Caco-2 (cell line): ENCODE data around the gene MYH8. TPM values are rescaled to one million over a fixed set of nuclear protein-coding genes. Genes with fewer than 3 reads are reported as not detected.

ENCODE experiments used
- BruUV-seq: library from RNA; stranded (reverse); fragments of 400-500 nt; replicated peaks from 2 replicates; lab custom pipeline; 2021; lab: Mats Ljungman, UMichigan
- CTCF ChIA-PET: fragments of 300-600 bp; sonication (Branson Sonifier 250); formaldehyde crosslinking; loops from one replicate; lab custom pipeline; 2022; ENCODE audit warnings: antibody characterized with exemption; lab: Charles Lee
- POLR2A ChIA-PET: fragments of 300-600 bp; sonication (Branson Sonifier 250); formaldehyde crosslinking; loops from one replicate; lab custom pipeline; 2022; ENCODE audit warnings: antibody characterized with exemption; lab: Charles Lee
- DNase-seq, 2 experiments: peaks; one replicate each; pipeline versions ENCODE4 v3.0.0 to v3.0.0-alpha.2; 2020 to 2022
- H3K27me3 ChIP-seq: replicated peaks from 2 replicates; pipeline ENCODE4 v1.6.0; 2011; ENCODE audit warnings: low read length; ENCODE audit not compliant: control insufficient read depth, insufficient read depth
- H3K36me3 ChIP-seq: 2 replicates; pipeline ENCODE4 v1.5.1; 2011; ENCODE audit warnings: low read length; ENCODE audit not compliant: control insufficient read depth, insufficient read depth
- H3K4me1 ChIP-seq: fragments of 250-450 bp; sonication (Bioruptor Pico); 2 replicates; pipeline ENCODE4 v1.5.1; 2020; ENCODE audit warnings: mild to moderate bottlenecking
- H3K4me3 ChIP-seq: 2 replicates; pipeline ENCODE4 v1.5.1; 2011; ENCODE audit warnings: low read depth, mild to moderate bottlenecking, control low read depth, low read length
- H3K9me3 ChIP-seq: fragments of 250-450 bp; sonication (Bioruptor Pico); 2 replicates; pipeline ENCODE4 v1.5.1; 2020; ENCODE audit warnings: mild to moderate bottlenecking, moderate library complexity
- H3K27ac Mint-ChIP-seq: one replicate; pipeline ENCODE4 v1.8.0; 2022; ENCODE audit warnings: mixed read lengths; ENCODE audit not compliant: unreplicated experiment
- H3K27me3 Mint-ChIP-seq: one replicate; pipeline ENCODE4 v1.8.0; 2022; ENCODE audit warnings: mixed read lengths; ENCODE audit not compliant: insufficient read depth, unreplicated experiment
- H3K36me3 Mint-ChIP-seq: one replicate; pipeline ENCODE4 v1.8.0; 2022; ENCODE audit warnings: mild to moderate bottlenecking, mixed read lengths; ENCODE audit not compliant: insufficient read depth, unreplicated experiment
- H3K4me1 Mint-ChIP-seq: one replicate; pipeline ENCODE4 v1.8.0; 2022; ENCODE audit warnings: low read depth, mixed read lengths; ENCODE audit not compliant: unreplicated experiment
- H3K4me3 Mint-ChIP-seq: one replicate; pipeline ENCODE4 v1.8.0; 2022; ENCODE audit warnings: mild to moderate bottlenecking, moderate library complexity, mixed read lengths; ENCODE audit not compliant: unreplicated experiment
- H3K9me3 Mint-ChIP-seq: one replicate; pipeline ENCODE4 v1.8.0; 2022; ENCODE audit warnings: mixed read lengths; ENCODE audit not compliant: unreplicated experiment
- intact Hi-C: fragments of 100-400 bp; cut with micrococcal nuclease; formaldehyde crosslinking; loops from one replicate; pipeline ENCODE4 v1.10.0; 2022; ENCODE audit not compliant: unreplicated experiment
- total RNA-seq: library from RNA; stranded (reverse); gene quantifications from 2 replicates; pipeline ENCODE4 v1.2.3, GENCODE V29; 2022
- TF ChIP-seq, protein P1 (sequence below), 2 experiments: fragments of 200-600 bp in 1 of 2; IDR thresholded peaks; 1 replicate in 1 of 2; 2 replicates in 1 of 2; pipeline versions ENCODE4 v1.5.1 to v1.8.0; 2011 to 2022; ENCODE audit warnings: antibody characterized with exemption in 1 of 2, control low read depth in 1 of 2, inconsistent platforms in 1 of 2, low read depth in 1 of 2, low read length in 1 of 2, mild to moderate bottlenecking in 1 of 2, moderate library complexity in 1 of 2; ENCODE audit not compliant: insufficient read depth in 1 of 2, severe bottlenecking in 1 of 2, unreplicated experiment in 1 of 2

MYH8 gene
- total RNA-seq, 1 experiment from 2014 or later: not detected

- ChIA-PET CTCF (no interaction called here), POLR2A (no interaction called here)
- Mint-ChIP-seq H3K9me3 (peaks cover 10% of the 10 kb centered on the region), H3K27me3 (peaks cover 2% of the 10 kb centered on the region), H3K4me1 (no peaks in the 10 kb centered on the region), H3K36me3 (no peaks in the 10 kb centered on the region), H3K27ac (no peak overlapping the region), H3K4me3 (no peak overlapping the region)
- no peaks in the 10 kb centered on the region for H3K9me3 ChIP-seq
- TF ChIP-seq, protein P1, sequence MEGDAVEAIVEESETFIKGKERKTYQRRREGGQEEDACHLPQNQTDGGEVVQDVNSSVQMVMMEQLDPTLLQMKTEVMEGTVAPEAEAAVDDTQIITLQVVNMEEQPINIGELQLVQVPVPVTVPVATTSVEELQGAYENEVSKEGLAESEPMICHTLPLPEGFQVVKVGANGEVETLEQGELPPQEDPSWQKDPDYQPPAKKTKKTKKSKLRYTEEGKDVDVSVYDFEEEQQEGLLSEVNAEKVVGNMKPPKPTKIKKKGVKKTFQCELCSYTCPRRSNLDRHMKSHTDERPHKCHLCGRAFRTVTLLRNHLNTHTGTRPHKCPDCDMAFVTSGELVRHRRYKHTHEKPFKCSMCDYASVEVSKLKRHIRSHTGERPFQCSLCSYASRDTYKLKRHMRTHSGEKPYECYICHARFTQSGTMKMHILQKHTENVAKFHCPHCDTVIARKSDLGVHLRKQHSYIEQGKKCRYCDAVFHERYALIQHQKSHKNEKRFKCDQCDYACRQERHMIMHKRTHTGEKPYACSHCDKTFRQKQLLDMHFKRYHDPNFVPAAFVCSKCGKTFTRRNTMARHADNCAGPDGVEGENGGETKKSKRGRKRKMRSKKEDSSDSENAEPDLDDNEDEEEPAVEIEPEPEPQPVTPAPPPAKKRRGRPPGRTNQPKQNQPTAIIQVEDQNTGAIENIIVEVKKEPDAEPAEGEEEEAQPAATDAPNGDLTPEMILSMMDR (IDR thresholded peaks at IDR 0.05; ENCODE audit: insufficient read depth in 1 of 2, low read depth in 1 of 2, low read length in 1 of 2, severe bottlenecking in 1 of 2, unreplicated experiment in 1 of 2): no peak
- no peak for DNase-seq
- no peaks in the 10 kb centered on the region for H3K4me1 ChIP-seq
- H3K36me3 ChIP-seq: no peaks in the 10 kb centered on the region
- H3K27me3 ChIP-seq: no peaks in the 10 kb centered on the region
- H3K4me3 ChIP-seq: no peak overlapping the region
- intact Hi-C loops: no loop called here
- BruUV-seq: no TSS peak
These were observed 7.8 kb upstream of the MYH8 start for GRCh38 chr17:10429421-10430045.

DNA sequence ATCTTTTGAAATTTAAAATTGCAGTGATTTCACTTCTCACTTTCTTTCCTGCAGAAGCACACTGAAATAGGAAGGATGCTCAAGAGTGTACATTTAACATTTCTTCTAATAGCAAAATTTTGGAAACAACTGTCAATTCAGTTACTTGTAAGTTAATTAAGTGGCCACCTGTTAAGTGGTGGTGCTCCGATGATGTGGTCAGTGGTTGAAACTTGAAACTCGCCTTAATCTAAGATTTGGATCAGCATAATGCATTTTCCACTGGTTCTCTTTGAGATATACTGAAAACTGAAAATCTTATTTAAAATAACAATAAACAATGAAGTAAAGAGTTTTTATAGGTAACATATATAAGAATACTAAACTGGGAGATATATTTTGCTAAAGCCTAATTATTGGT lies 7.0 kb upstream of the MYH8 start:
- no peaks in the 10 kb centered on the region for H3K36me3 ChIP-seq
- no peak overlapping the region for H3K4me3 Mint-ChIP-seq
- peaks cover 1% of the 10 kb centered on the region for H3K27me3 Mint-ChIP-seq
- peaks cover 10% of the 10 kb centered on the region for H3K9me3 Mint-ChIP-seq
- no peaks in the 10 kb centered on the region for H3K9me3 ChIP-seq
- ChIA-PET POLR2A (no interaction called here), CTCF (no interaction called here)
- H3K27ac Mint-ChIP-seq: no peak overlapping the region
- no peaks in the 10 kb centered on the region for H3K27me3 ChIP-seq
- H3K4me1 Mint-ChIP-seq: no peaks in the 10 kb centered on the region
- no peaks in the 10 kb centered on the region for H3K36me3 Mint-ChIP-seq
- H3K4me3 ChIP-seq: no peak overlapping the region
- no peak for DNase-seq
- TF ChIP-seq, protein P1 (IDR thresholded peaks at IDR 0.05; ENCODE audit: insufficient read depth in 1 of 2, low read depth in 1 of 2, low read length in 1 of 2, severe bottlenecking in 1 of 2, unreplicated experiment in 1 of 2): no peak
- H3K4me1 ChIP-seq: no peaks in the 10 kb centered on the region
- intact Hi-C loops: no loop called here
- BruUV-seq: no TSS peak

DNA sequence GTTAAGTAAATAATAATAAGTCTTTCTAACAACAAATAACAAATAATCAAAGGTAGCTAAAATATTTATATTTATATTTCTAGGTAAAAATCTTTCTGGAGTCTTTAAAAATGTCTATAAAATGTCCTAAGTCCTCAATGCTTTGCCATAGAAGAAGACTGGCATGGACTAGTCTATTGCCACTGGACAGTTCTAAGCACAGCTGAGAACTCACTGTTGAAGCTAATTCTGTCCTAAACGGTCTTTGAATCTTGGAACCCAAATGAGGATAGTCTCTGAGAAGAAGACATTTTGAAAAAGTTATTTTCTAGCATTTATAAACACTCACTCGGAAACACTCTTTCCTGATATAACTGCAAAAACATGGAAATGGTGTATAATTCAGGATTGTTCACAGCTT lies 539 bp downstream of the MYH8 start:
- Mint-ChIP-seq H3K4me3 (no peak overlapping the region), H3K36me3 (no peaks in the 10 kb centered on the region), H3K27ac (no peak overlapping the region), H3K27me3 (no peaks in the 10 kb centered on the region), H3K9me3 (no peaks in the 10 kb centered on the region), H3K4me1 (no peaks in the 10 kb centered on the region)
- Histone ChIP-seq H3K4me1 (no peaks in the 10 kb centered on the region), H3K4me3 (no peak overlapping the region), H3K36me3 (no peaks in the 10 kb centered on the region), H3K9me3 (no peaks in the 10 kb centered on the region), H3K27me3 (no peaks in the 10 kb centered on the region)
- TF ChIP-seq, protein P1 (IDR thresholded peaks at IDR 0.05; ENCODE audit: insufficient read depth in 1 of 2, low read depth in 1 of 2, low read length in 1 of 2, severe bottlenecking in 1 of 2, unreplicated experiment in 1 of 2): no peak
- CTCF ChIA-PET: no interaction called here
- no TSS peak for BruUV-seq
- intact Hi-C loops: no loop called here
- POLR2A ChIA-PET: no interaction called here
- no peak for DNase-seq
